Liver (tissue), 3 donors: ENCODE results near the gene THG1L.
"Not testable (repeated sequence)": the region's sequence is repeated elsewhere in the genome, so short reads cannot be mapped to it uniquely, and the experiment has no call there.

ENCODE experiments used
- ATF3 ChIP-seq: IDR thresholded peaks from 2 replicates; pipeline ENCODE4 v1.6.1; 2016; ENCODE audit warnings: antibody characterized with exemption
- CTCF ChIP-seq: fragments of 150-350 bp; IDR thresholded peaks from 2 replicates; pipeline ENCODE4 v1.5.1; 2017; ENCODE audit warnings: improper control_type of control experiment, low read depth, low read length; ENCODE audit not compliant: missing input control
- SP1 ChIP-seq: IDR thresholded peaks from 2 replicates; pipeline ENCODE4 v1.6.1; 2018; ENCODE audit warnings: antibody characterized with exemption, mild to moderate bottlenecking
- YY1 ChIP-seq: IDR thresholded peaks from 2 replicates; pipeline ENCODE4 v1.6.1; 2016; ENCODE audit warnings: antibody characterized with exemption, mild to moderate bottlenecking
- TF ChIP-seq, protein P1 (sequence below): IDR thresholded peaks from 2 replicates; pipeline ENCODE4 v1.6.1; 2016; ENCODE audit warnings: antibody characterized with exemption, mild to moderate bottlenecking
- donor health status: healthy.
- donor health status: healthy.

DNA sequence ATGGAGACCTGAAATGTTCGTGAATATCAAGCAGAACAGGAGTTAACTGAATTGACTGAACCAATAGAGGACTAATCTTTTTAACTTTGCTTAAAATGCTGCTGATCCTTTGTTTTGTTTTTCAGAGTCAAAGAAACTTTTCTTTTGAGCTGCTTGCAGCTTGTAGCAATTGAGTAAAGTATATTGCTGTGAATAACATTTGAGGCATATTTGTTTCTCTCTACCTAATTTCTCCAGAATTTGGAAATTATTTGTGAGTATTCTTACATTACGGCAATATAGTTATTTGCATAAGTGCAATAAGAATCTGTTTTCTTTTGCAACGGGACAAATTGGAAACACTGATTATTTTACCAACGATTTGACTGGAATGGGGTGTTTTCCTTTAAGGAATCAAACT is 32.5 kb upstream of the THG1L start:
- TF ChIP-seq CTCF, YY1, SP1, ATF3: not testable (repeated sequence)
- TF ChIP-seq, protein P1, sequence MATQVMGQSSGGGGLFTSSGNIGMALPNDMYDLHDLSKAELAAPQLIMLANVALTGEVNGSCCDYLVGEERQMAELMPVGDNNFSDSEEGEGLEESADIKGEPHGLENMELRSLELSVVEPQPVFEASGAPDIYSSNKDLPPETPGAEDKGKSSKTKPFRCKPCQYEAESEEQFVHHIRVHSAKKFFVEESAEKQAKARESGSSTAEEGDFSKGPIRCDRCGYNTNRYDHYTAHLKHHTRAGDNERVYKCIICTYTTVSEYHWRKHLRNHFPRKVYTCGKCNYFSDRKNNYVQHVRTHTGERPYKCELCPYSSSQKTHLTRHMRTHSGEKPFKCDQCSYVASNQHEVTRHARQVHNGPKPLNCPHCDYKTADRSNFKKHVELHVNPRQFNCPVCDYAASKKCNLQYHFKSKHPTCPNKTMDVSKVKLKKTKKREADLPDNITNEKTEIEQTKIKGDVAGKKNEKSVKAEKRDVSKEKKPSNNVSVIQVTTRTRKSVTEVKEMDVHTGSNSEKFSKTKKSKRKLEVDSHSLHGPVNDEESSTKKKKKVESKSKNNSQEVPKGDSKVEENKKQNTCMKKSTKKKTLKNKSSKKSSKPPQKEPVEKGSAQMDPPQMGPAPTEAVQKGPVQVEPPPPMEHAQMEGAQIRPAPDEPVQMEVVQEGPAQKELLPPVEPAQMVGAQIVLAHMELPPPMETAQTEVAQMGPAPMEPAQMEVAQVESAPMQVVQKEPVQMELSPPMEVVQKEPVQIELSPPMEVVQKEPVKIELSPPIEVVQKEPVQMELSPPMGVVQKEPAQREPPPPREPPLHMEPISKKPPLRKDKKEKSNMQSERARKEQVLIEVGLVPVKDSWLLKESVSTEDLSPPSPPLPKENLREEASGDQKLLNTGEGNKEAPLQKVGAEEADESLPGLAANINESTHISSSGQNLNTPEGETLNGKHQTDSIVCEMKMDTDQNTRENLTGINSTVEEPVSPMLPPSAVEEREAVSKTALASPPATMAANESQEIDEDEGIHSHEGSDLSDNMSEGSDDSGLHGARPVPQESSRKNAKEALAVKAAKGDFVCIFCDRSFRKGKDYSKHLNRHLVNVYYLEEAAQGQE = not testable (repeated sequence)
